ENCODE measurements around the gene ZNRF2.
A peak's percentile ranks its signal among the peaks of the same experiment; 100 is the strongest.

ZNRF2 gene

GRCh38 chr7:30320392-30320791 lies 36.0 kb downstream of the ZNRF2 start:
- Histone ChIP-seq H3K79me2 (ENCODE audit: insufficient read depth, low read length) (peaks cover 73% of the 10 kb centered on the region), H3K9ac (ENCODE audit: low read length) (no peak overlapping the region), H3K36me3 (ENCODE audit: low read length) (peaks cover 11% of the 10 kb centered on the region; the same call in 1 of the 2 replicates), H3K4me2 (ENCODE audit: low read depth, low read length, poor library complexity, severe bottlenecking) (peak overlapping the region; percentile 89), H4K20me1 (ENCODE audit: low read depth, low read length) (peaks cover 34% of the 10 kb centered on the region), H3K9me3 (ENCODE audit: insufficient read depth, low read length) (no peaks in the 10 kb centered on the region), H2AFZ (ENCODE audit: low read depth, low read length, severe bottlenecking) (no peak overlapping the region), H3F3A (ENCODE audit: insufficient read depth) (peaks cover 31% of the 10 kb centered on the region), H3K27me3 (ENCODE audit: low read length) (no peaks in the 10 kb centered on the region), H3K27ac (ENCODE audit: low read depth, low read length) (no peak overlapping the region), H3K4me3 (ENCODE audit: insufficient read depth, low read length, poor library complexity, severe bottlenecking) (no peak overlapping the region), H3K9me2 (replicated peaks; ENCODE audit: insufficient read depth, low read length) (no peaks in the 10 kb centered on the region)
- no peak for TF ChIP-seq CTCF (IDR thresholded peaks at IDR 0.05; ENCODE audit: insufficient read depth, low read length, poor library complexity, severe bottlenecking)
- no peak for TF ChIP-seq EZH2phosphoT487 (conservative IDR thresholded peaks at IDR 0.05; ENCODE audit: low read length)

- Histone ChIP-seq H3F3A (ENCODE audit: insufficient read depth) (peaks cover 34% of the 10 kb centered on the region), H4K20me1 (ENCODE audit: low read depth, low read length) (peaks cover 32% of the 10 kb centered on the region), H3K27ac (ENCODE audit: low read depth, low read length) (peak overlapping the region; percentile 63), H3K9me3 (ENCODE audit: insufficient read depth, low read length) (no peaks in the 10 kb centered on the region), H3K4me2 (ENCODE audit: low read depth, low read length, poor library complexity, severe bottlenecking) (peak overlapping the region; percentile 89), H3K36me3 (ENCODE audit: low read length) (peaks cover 20% of the 10 kb centered on the region; the same call in 1 of the 2 replicates), H3K79me2 (ENCODE audit: insufficient read depth, low read length) (peaks cover 71% of the 10 kb centered on the region), H2AFZ (ENCODE audit: low read depth, low read length, severe bottlenecking) (no peak overlapping the region), H3K9ac (ENCODE audit: low read length) (peak overlapping the region; percentile 51), H3K4me3 (ENCODE audit: insufficient read depth, low read length, poor library complexity, severe bottlenecking) (peak overlapping the region; percentile 49), H3K27me3 (ENCODE audit: low read length) (no peaks in the 10 kb centered on the region), H3K9me2 (replicated peaks; ENCODE audit: insufficient read depth, low read length) (no peaks in the 10 kb centered on the region)
- TF ChIP-seq EZH2phosphoT487 (conservative IDR thresholded peaks at IDR 0.05; ENCODE audit: low read length) (no peak), CTCF (IDR thresholded peaks at IDR 0.05; ENCODE audit: insufficient read depth, low read length, poor library complexity, severe bottlenecking) (no peak)
Observed at GRCh38 chr7:30321089-30321881, 36.9 kb downstream of the ZNRF2 start.

GRCh38 chr7:30321882-30322192 lies 37.4 kb downstream of the ZNRF2 start:
- H3K79me2 ChIP-seq (ENCODE audit: insufficient read depth, low read length) = peaks cover 68% of the 10 kb centered on the region
- peak overlapping the region; percentile 51 for H3K9ac ChIP-seq (ENCODE audit: low read length)
- H3K4me3 ChIP-seq (ENCODE audit: insufficient read depth, low read length, poor library complexity, severe bottlenecking) = peak overlapping the region; percentile 49
- peak overlapping the region; percentile 63 for H3K27ac ChIP-seq (ENCODE audit: low read depth, low read length)
- H3K9me2 ChIP-seq (replicated peaks; ENCODE audit: insufficient read depth, low read length) = no peaks in the 10 kb centered on the region
- H3K4me2 ChIP-seq (ENCODE audit: low read depth, low read length, poor library complexity, severe bottlenecking) = peak overlapping the region; percentile 89
- peaks cover 21% of the 10 kb centered on the region; the same call in 1 of the 2 replicates for H3K36me3 ChIP-seq (ENCODE audit: low read length)
- no peaks in the 10 kb centered on the region for H3K27me3 ChIP-seq (ENCODE audit: low read length)
- H4K20me1 ChIP-seq (ENCODE audit: low read depth, low read length) = peaks cover 27% of the 10 kb centered on the region
- peaks cover 31% of the 10 kb centered on the region for H3F3A ChIP-seq (ENCODE audit: insufficient read depth)
- no peak overlapping the region for H2AFZ ChIP-seq (ENCODE audit: low read depth, low read length, severe bottlenecking)
- H3K9me3 ChIP-seq (ENCODE audit: insufficient read depth, low read length) = no peaks in the 10 kb centered on the region
- TF ChIP-seq EZH2phosphoT487 (conservative IDR thresholded peaks at IDR 0.05; ENCODE audit: low read length) (no peak), CTCF (IDR thresholded peaks at IDR 0.05; ENCODE audit: insufficient read depth, low read length, poor library complexity, severe bottlenecking) (no peak)

All from SU-DHL-6 (cell line).